GM12873 (cell line): Measurements from ENCODE around the gene PCDHA3.

Experiments used
- TF ChIP-seq, protein P1 (sequence below): IDR thresholded peaks from 2 replicates; pipeline ENCODE4 v1.5.1; 2012; ENCODE audit warnings: low read depth, mild to moderate bottlenecking, moderate library complexity, low read length, control low read depth; ENCODE audit not compliant: insufficient read depth; ENCODE audit errors: missing control alignments

PCDHA3 gene

DNA sequence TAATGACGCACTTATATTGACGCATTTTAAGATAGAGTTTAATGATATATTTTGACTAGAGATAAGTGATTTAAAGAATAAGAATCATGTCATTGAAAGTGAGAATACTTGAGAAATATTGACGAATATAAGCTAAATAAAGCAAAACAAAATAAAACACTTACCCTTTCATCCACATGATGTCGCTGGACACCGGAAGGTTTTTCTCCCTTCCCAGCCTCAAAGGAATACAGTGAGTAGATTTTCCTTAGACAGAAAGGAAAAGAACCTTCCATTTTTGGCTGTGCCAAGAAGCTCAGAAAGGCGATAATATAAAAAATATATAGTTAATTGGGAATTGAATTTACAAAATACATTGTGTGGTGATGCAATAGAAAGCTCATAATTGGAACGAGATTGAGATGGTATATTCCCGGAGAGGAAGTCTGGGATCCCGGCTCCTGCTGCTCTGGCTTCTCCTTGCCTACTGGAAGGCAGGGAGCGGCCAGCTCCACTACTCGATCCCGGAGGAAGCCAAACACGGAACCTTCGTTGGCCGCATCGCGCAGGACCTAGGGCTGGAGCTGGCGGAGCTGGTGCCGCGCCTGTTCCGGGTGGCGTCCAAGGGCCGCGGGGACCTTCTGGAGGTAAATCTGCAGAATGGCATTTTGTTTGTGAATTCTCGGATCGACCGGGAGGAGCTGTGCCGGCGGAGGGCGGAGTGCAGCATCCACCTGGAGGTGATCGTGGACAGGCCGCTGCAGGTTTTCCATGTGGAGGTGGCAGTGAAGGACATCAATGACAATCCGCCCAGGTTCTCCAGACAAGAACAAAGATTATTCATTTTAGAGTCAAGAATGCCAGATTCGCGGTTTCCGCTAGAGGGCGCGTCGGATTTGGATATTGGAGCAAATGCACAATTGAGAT is 20.8 kb downstream of the PCDHA3 start, which contains the start of gene PCDHA5:
TSS of gene PCDHA5 (plus strand) at position 239 of the 906 bp plus-strand sequence.
- TF ChIP-seq, protein P1, sequence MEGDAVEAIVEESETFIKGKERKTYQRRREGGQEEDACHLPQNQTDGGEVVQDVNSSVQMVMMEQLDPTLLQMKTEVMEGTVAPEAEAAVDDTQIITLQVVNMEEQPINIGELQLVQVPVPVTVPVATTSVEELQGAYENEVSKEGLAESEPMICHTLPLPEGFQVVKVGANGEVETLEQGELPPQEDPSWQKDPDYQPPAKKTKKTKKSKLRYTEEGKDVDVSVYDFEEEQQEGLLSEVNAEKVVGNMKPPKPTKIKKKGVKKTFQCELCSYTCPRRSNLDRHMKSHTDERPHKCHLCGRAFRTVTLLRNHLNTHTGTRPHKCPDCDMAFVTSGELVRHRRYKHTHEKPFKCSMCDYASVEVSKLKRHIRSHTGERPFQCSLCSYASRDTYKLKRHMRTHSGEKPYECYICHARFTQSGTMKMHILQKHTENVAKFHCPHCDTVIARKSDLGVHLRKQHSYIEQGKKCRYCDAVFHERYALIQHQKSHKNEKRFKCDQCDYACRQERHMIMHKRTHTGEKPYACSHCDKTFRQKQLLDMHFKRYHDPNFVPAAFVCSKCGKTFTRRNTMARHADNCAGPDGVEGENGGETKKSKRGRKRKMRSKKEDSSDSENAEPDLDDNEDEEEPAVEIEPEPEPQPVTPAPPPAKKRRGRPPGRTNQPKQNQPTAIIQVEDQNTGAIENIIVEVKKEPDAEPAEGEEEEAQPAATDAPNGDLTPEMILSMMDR: peak; percentile 26

DNA sequence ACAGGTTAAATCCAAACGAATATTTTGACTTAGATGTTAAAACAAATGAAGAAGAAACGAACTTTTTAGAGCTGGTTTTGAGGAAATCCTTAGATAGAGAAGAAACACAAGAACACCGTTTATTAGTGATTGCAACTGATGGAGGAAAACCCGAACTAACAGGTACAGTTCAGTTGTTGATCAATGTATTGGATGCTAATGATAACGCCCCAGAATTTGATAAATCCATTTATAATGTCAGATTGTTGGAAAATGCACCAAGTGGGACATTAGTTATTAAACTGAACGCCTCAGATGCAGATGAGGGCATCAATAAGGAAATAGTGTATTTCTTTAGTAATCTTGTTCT is 21.4 kb downstream of the PCDHA3 start:
- TF ChIP-seq, protein P1: no peak

DNA sequence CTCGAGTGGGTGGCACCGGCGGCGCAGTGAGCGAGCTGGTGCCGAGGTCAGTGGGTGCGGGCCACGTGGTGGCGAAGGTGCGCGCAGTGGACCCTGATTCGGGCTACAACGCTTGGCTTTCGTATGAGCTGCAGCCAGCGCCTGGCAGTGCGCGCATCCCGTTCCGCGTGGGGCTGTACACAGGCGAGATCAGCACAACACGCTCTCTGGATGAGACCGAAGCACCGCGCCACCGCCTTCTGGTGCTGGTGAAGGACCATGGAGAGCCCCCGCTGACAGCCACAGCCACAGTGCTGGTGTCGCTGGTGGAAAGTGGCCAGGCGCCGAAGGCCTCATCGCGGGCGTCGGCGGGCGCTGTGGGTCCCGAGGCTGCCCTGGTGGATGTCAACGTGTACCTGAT is 22.6 kb downstream of the PCDHA3 start:
- TF ChIP-seq, protein P1: no peak

DNA sequence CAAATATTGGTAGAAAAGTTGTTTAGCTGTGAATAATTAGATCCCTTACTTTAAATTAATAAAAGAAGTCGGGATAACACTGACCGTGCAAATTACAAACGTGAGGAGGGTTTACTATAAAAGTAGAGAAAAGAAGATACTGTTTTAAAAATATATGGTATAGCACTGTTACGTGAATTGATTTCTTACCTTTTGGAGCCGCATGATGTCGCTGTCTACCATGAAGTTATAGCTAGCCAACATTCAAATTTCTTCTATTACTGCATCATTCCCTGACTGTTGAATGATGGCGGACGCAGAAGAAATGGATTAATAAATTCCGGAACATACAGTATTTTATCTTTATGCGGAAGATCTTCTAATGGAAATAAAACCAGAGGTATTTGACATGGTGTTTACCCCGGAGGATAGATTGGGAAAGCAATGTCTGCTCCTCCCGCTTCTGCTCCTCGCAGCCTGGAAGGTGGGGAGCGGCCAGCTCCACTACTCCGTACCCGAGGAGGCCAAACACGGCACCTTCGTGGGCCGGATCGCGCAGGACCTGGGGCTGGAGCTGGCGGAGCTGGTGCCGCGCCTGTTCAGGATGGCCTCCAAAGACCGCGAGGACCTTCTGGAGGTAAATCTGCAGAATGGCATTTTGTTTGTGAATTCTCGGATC is 27.0 kb downstream of the PCDHA3 start, which contains the start of gene PCDHA6:
TSS of gene PCDHA6 (plus strand) at position 257 of the 658 bp plus-strand sequence. CDS start at position 389, 132 bp downstream.
- TF ChIP-seq, protein P1: no peak

DNA sequence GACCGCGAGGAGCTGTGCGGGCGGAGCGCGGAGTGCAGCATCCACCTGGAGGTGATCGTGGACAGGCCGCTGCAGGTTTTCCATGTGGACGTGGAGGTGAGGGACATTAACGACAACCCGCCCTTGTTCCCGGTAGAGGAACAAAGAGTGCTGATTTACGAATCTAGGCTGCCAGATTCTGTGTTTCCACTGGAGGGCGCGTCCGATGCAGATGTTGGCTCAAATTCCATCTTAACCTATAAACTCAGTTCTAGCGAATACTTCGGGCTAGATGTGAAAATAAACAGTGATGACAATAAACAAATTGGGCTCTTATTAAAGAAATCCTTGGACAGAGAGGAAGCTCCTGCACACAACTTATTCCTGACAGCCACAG is 27.5 kb downstream of the PCDHA3 start:
- TF ChIP-seq, protein P1: no peak

DNA sequence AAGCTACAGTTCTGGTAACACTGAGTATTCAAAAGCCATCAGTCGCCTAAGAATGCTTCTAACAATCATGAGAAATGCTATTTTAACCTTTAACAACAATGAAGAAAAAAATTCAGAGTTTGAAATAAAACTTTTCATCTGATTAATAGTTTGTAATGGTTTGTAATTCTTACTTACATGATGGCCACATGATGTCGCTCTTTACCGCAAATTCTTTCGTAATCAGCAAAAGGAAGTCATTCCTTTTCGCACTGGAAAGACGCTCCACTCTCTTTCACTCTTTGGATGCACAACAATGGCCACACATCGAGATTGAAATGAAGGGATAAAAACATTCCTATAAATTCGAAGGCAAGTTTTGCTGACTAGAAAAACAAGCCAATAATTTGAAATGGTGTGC is 33.1 kb downstream of the PCDHA3 start, which contains the start of gene PCDHA7:
TSS of gene PCDHA7 (plus strand) at position 277 of the 400 bp plus-strand sequence. CDS start at position 392, 115 bp downstream.
- TF ChIP-seq, protein P1: no peak
